Left hindlimb (tissue), 1 donor: Measurements from ENCODE around the gene KIAA0930.

ENCODE experiments used
- DNase-seq: peaks from one replicate; pipeline ENCODE4 v3.0.0-alpha.2; 2018

KIAA0930 gene

DNA sequence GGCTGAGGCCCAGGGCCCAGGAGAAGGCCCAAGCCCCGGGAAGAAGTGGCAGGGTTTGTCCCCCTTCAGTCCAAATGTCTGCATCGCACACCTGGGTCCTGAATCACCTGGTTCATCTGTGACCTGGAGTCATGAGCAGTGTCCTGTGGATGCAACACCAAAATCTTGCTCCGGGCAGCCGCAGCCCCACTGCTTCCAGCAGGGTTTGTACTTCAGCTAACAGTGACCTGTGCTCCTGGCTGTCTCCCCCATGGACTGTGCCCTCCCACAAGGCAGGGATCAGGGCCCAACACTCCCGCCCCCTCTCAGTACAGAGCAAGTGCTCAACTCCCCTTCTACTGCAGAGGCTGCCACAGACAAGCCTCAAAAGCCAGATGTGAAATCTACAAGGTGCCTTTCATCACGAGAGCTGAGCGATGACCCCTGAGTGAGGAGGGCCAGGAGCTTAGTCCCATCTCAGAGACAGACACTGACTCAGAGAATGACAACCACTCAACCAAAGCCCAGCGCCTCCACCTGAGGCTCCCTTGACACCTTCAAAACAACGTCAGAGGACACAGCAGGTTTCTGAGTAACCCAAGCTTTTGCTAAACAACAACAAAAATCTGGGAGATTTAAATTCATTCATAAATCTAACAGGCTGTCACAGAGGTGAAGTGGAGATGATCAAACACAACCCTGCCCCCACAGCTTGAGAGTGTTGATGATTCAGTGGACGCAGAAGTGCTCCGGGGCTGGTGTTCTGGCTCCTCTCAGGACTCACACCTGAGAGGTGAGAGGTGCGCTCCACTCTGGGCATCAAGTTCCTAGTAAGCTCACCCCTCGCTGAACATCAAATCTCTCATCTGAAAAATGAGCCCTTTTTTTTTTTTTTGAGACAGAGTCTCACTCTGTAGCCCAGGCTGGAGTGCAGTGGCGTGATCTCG is 3.4 kb downstream of the KIAA0930 start:
- no peak for DNase-seq

DNA sequence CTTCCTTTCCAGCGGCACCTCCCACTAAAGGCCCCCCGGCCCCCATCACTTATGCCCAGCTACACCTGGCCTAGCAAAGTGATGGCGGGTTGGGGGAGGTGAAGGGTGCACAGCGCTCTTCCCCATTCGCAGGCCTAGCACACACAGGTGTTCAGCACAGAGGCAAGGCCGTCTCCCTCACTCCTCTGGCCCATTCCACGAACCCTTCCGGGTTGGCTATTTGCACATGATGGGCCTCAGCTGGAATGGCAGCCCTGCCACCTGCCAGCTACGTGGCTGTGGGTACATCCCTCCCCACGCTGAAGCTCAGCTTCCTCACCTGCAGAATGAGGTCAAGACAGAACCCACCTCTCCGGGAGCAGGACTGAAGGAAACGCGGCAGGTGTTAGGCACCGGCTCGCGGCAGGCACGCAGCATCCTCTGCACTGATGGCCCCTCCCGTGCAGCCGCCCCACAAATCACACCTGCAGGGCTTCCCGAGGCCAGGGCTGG is 4.8 kb downstream of the KIAA0930 start:
- no peak for DNase-seq

GRCh38 chr22:45235101-45235777 is 5.5 kb downstream of the KIAA0930 start:
- no peak for DNase-seq

- no peak for DNase-seq
These were observed 6.9 kb downstream of the KIAA0930 start for GRCh38 chr22:45233827-45234226.

- no peak for DNase-seq
These were observed 7.3 kb downstream of the KIAA0930 start for GRCh38 chr22:45233386-45233785.

DNA sequence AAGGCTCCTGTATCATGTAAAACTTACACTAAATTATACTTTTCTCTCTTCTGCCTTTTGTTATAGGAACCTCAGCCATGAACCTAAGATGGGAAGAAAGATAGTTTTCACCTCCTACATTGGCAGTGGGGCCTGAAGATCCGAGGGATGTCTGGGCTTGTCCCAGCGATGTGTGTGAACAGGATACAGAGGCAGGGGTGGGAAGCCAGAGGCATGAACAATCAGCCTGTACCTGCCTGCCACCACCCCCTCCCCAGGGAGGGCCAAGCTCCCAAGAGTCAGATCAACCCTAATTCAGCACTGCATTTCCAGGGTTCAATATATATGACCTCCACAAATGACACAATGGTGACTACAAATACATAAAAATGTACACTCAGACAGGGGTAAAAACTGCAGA is 9.4 kb downstream of the KIAA0930 start:
- no peak for DNase-seq

GRCh38 chr22:45230026-45230721 is 10.5 kb downstream of the KIAA0930 start:
- DNase-seq = no peak

GRCh38 chr22:45229181-45229580 is 11.5 kb downstream of the KIAA0930 start:
- no peak for DNase-seq

DNA sequence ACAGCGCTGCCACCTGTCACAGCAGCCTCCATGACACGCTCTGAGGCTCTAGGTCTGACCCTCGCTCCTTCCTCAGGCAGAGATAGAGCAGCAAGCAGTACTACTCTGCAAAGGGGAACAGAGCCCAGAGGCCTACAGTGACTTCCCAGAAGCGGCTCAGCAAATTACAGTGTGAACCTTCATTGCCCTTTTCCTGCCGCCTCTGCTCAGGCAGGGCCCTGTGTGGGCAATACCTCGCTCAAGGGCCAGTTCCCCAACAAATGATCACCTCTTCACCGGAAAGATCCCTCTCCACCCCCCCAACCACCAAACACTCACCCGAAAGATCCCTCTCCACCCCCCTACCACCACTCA is 12.3 kb downstream of the KIAA0930 start:
- DNase-seq = peak; percentile 18

GRCh38 chr22:45227645-45228400 is 12.9 kb downstream of the KIAA0930 start:
- DNase-seq = peak; percentile 26

DNA sequence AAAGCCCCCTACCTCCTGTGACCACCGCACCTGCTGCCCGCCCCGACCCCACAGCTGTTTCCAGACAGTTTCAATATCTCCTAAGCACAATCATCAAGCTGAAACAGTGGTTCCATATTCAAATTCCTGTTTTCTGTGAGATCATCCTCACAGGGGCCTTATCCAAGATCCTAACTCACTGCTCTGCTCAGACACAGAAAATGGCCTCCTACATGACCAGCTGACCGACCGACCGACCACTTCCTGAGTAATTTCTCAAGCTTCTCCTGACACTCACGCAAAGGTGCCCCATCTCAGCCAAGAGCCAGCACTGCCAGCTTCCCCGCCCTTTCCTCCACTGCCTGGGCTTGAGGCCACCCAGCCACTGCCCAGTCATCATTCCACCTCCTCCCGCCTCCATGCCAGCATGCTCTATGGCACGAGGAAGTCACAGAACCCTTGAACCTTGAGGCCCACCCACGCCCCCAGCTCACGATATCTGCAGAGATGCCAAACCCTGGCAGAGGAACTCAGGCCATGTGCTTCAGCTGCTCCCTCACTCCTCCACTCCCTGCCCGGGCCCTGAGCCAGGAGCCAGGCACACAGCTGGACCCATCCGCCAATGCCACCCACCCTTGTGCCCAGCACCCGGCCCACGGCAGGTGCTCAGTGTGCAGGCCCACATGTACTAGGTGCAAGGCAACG is 14.0 kb downstream of the KIAA0930 start:
- DNase-seq = peak; percentile 31

DNA sequence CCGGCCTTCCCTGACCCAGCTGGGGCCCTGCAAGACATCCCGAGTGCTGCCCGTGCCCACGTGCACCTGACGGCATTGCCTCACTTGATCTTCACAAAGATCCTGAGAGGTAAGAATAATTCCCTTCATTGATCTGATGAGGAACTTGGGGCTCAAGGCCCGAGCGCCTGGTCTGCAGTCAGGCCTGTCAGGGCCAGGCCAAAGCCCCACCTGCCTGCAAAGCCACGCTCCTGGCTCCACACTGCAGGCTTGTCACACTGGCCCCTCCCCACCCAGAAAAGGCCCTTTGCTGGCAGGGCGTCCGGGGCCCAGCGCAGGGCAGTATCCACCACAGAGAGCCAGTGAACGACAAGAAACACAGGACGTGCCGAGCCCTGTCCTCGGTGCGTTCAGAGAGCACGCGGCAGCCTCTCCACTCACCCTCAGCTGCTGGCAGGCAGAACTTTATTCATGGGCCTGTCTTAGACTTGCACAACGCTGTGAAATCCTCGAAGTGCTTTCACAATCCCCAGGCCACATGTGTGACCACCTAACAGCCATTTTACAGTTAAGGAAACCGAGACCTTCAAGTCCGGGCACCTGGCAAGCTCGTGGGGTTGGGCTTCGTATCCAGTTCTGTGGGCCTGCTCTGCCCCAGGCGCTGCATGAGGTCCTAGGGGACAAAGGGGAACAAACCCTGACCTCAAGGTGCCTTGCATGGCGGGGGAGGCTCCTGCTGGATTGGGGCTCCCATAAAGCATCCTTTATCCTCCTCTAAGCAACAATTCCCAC is 14.8 kb downstream of the KIAA0930 start:
- DNase-seq = peak; percentile 33

DNA sequence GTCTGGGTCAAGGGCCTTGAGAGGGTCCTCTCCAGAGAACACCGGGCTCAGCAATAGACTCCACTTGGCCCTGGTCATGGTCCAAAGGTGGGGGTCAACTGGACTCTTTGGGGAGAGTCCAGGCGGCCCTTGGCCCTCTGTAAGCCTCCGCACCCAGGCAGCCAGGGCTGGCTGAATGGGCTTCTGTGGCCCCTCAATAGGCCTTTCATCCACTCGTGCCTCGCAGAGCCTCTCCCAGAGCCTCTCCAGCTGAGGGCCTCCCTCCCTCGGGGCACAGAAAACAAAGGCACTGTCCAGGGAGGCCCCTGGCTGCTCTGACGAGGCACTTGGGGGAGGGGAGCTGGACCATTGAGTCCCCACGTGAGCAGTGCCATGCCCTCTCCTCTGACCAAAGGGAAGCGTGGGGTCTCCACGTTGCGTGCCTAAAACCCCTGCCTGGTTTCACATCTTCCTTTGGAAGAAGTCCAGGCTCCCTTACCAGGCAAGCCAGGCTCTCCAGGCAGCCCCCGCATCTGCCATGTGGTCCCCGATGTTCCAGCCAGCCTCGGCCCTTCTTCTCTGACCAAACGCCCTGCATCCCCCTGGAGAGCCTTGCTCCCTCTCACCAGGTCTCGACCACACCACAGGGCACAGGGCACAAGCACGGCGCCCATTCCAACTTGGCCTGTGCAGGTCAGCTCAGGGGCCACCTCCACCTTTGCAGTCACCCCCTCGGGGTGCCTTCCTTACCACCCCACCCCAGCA is 15.5 kb downstream of the KIAA0930 start:
- DNase-seq = peak; percentile 13

DNA sequence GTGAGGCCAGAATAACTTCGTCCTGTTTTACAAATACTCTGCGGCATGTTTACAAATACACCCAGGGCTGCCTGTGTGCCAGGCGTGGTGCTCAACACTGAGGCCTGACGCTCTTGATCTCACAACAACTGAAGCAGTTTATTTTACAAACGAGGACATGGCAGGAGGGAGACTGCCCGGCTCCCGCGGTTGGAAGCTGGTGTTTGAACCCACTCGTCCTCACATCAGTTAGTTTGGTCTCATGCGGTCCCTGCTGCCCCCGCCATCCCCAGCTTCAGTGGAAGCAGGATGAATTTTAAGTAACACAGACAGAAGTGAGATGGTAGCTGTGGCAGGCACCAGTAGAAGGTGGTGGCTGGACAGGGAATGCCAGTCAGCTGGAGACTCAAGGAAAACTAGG is 16.4 kb downstream of the KIAA0930 start:
- DNase-seq = no peak

GRCh38 chr22:45223304-45224117 is 17.2 kb downstream of the KIAA0930 start:
- DNase-seq = no peak

GRCh38 chr22:45221201-45221600 is 19.5 kb downstream of the KIAA0930 start:
- DNase-seq = no peak

GRCh38 chr22:45218976-45219375 is 21.7 kb downstream of the KIAA0930 start:
- no peak for DNase-seq

DNA sequence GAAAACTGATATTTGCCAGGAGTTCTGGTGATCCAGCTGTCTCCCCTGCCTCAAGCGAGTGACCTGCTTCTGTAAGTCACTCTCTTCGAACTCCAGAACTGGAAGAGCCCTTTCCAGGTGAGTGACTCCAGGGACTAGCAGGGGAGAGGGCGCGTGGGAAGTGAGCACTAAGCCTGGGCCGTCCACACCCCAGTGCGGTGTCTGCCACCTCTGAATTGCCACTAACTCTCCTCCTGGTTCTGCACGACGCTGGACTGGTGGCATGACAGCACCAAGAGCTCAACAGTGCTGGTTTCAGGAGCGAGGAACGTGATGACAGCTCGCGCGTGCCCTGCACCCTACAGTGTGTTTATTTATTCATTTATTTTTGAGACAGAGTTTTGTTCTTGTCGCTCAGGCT is 22.9 kb downstream of the KIAA0930 start:
- DNase-seq = no peak

GRCh38 chr22:45217345-45217744 is 23.3 kb downstream of the KIAA0930 start:
- DNase-seq = no peak
